ENCODE measurements around the gene BEGAIN.

DNA sequence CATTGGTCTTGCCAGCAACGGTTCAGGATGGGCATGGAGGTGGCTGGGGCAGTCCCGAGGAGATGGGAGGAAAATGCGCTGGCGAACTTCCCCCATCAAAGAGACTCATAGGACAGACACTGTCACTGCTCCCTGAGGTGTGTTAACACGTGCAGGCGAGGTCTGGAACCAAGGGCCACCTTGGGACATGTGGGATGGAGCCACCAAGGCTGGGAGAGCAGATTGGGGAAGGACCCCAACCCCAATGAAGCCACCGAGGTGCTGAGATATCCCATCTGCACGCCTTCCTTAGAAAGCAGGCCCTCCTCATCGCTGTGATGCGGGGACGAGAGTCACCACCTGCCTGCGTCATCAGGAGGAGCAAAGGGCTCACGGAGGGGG is 16.9 kb upstream of the BEGAIN start:
- no peak for TF ChIP-seq POLR2A (IDR thresholded peaks at IDR 0.05; ENCODE audit: low read length)
- TF ChIP-seq GATA1 (IDR thresholded peaks at IDR 0.05; ENCODE audit: low read depth, low read length), result no peak
